Type B pancreatic cell (in vitro differentiated cells): ENCODE results near the gene RPS16. TPM values are rescaled to one million over a fixed set of nuclear protein-coding genes. Genes with fewer than 3 reads are reported as not detected.
A peak's percentile ranks its signal among the peaks of the same experiment; 100 is the strongest.

Source experiments
- DNase-seq: peaks from one replicate; pipeline ENCODE4 v3.0.0; 2021; ENCODE audit warnings: mixed read lengths; ENCODE audit not compliant: unreplicated experiment; ENCODE audit errors: extremely low spot score
- H3K27ac Mint-ChIP-seq: 2 replicates; pipeline ENCODE4 v1.8.0; 2021; ENCODE audit warnings: mild to moderate bottlenecking, mixed read lengths
- H3K27me3 Mint-ChIP-seq: 2 replicates; pipeline ENCODE4 v1.8.0; 2021; ENCODE audit warnings: mixed read lengths
- H3K36me3 Mint-ChIP-seq: 2 replicates; pipeline ENCODE4 v1.8.0; 2021; ENCODE audit warnings: mixed read lengths
- H3K4me1 Mint-ChIP-seq: one replicate; pipeline ENCODE4 v1.8.0; 2021; ENCODE audit warnings: mixed read lengths; ENCODE audit not compliant: unreplicated experiment
- H3K4me3 Mint-ChIP-seq: 2 replicates; pipeline ENCODE4 v1.8.0; 2021; ENCODE audit warnings: mild to moderate bottlenecking, mixed read lengths
- H3K9me3 Mint-ChIP-seq: 2 replicates; pipeline ENCODE4 v1.8.0; 2021; ENCODE audit warnings: mixed read lengths
- CTCF ChIP-seq: fragments of 200-600 bp; sonication (generic); conservative IDR thresholded peaks from 2 replicates; pipeline ENCODE4 v1.5.0; 2021; ENCODE audit warnings: antibody characterized with exemption, mild to moderate bottlenecking
- total RNA-seq: library from RNA; stranded (reverse); gene quantifications from 2 replicates; pipeline ENCODE4 v1.2.1, GENCODE V29; 2021; ENCODE audit warnings: low replicate concordance

RPS16 gene
- total RNA-seq, 1 donor from 2014 or later = 2,175 TPM

GRCh38 chr19:39428283-39429112, 7.3 kb downstream of the RPS16 start:
- Mint-ChIP-seq H3K27ac (peak overlapping the region; percentile 70), H3K36me3 (peaks cover 13% of the 10 kb centered on the region), H3K4me3 (no peak overlapping the region), H3K4me1 (peaks cover 20% of the 10 kb centered on the region), H3K9me3 (no peaks in the 10 kb centered on the region), H3K27me3 (no peaks in the 10 kb centered on the region)
- no peak for DNase-seq
- TF ChIP-seq CTCF = no peak

- no peak overlapping the region for H3K4me3 Mint-ChIP-seq
- H3K27me3 Mint-ChIP-seq = no peaks in the 10 kb centered on the region
- H3K4me1 Mint-ChIP-seq = peaks cover 20% of the 10 kb centered on the region
- no peak for DNase-seq
- H3K36me3 Mint-ChIP-seq = peaks cover 7% of the 10 kb centered on the region
- no peaks in the 10 kb centered on the region for H3K9me3 Mint-ChIP-seq
- no peak for TF ChIP-seq CTCF
- no peak overlapping the region for H3K27ac Mint-ChIP-seq
These were observed 8.0 kb downstream of the RPS16 start for GRCh38 chr19:39427707-39428106.

GRCh38 chr19:39426170-39426569, 9.6 kb downstream of the RPS16 start:
- no peaks in the 10 kb centered on the region for H3K9me3 Mint-ChIP-seq
- peaks cover 7% of the 10 kb centered on the region for H3K36me3 Mint-ChIP-seq
- H3K4me1 Mint-ChIP-seq = peaks cover 20% of the 10 kb centered on the region
- no peak overlapping the region for H3K27ac Mint-ChIP-seq
- no peaks in the 10 kb centered on the region for H3K27me3 Mint-ChIP-seq
- DNase-seq = no peak
- no peak for TF ChIP-seq CTCF
- no peak overlapping the region for H3K4me3 Mint-ChIP-seq

GRCh38 chr19:39425744-39426143, 10.0 kb downstream of the RPS16 start:
- peaks cover 19% of the 10 kb centered on the region for H3K4me1 Mint-ChIP-seq
- DNase-seq = no peak
- no peak overlapping the region for H3K27ac Mint-ChIP-seq
- no peak overlapping the region for H3K4me3 Mint-ChIP-seq
- TF ChIP-seq CTCF = no peak
- H3K9me3 Mint-ChIP-seq = no peaks in the 10 kb centered on the region
- H3K27me3 Mint-ChIP-seq = no peaks in the 10 kb centered on the region
- peaks cover 7% of the 10 kb centered on the region for H3K36me3 Mint-ChIP-seq

GRCh38 chr19:39424934-39425333, 10.8 kb downstream of the RPS16 start:
- Mint-ChIP-seq H3K9me3 (no peaks in the 10 kb centered on the region), H3K4me1 (peaks cover 15% of the 10 kb centered on the region), H3K4me3 (no peak overlapping the region), H3K27me3 (no peaks in the 10 kb centered on the region), H3K27ac (no peak overlapping the region), H3K36me3 (peaks cover 7% of the 10 kb centered on the region)
- no peak for DNase-seq
- no peak for TF ChIP-seq CTCF
